GM19328 (cell line): ENCODE results near the gene GOLGA6C.
"Not testable (repeated sequence)": the region's sequence is repeated elsewhere in the genome, so short reads cannot be mapped to it uniquely, and the experiment has no call there.

Experiments
- ATAC-seq: cut with Tn5 transposase; IDR thresholded peaks from one replicate; pipeline ENCODE4 v1.9.1; 2021; ENCODE audit warnings: mild to moderate bottlenecking, moderate library complexity; ENCODE audit not compliant: unreplicated experiment

Gene GOLGA6C, protein sequence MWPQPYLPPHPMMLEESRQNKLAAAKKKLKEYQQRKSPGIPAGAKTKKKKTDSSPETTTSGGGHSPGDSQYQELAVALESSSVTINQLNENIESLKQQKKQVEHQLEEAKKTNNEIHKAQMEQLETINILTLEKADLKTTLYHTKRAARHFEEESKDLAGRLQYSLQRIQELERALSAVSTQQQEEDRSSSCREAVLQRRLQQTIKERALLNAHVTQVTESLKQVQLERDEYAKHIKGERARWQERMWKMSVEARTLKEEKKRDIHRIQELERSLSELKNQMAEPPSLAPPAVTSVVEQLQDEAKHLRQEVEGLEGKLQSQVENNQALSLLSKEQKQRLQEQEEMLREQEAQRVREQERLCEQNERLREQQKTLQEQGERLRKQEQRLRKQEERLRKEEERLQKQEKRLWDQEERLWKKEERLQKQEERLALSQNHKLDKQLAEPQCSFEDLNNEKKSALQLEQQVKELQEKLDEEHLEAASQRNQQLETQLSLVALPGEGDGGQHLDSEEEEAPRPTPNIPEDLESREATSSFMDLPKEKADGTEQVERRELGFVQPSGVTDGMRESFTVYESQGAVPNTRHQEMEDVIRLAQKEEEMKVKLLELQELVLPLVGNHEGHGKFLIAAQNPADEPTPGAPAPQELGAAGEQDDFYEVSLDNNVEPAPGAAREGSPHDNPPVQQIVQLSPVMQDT

DNA sequence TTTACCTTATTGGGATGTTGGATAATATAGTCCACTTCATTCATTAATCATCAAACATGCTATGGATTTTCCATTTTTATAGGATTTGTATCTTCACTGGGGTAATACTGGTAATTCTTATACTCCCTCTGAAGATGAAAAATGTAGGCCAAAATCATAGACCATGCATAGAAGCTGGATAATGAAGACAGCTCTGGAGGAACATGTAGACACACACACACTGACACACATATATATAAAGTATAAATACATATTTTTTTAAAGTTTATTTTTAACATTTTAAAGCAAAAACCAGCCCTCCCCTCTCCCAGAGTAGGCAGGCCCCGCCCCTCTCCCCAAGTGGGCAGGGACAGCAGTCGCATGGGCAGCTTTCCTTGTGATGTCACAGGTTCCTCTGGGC is at the start of gene GOLGA6C:
Gene GOLGA6C, plus strand, starts transcription at position 301 of the 400 bp plus-strand sequence. CDS start 265 bp downstream, outside the sequence.
- not testable (repeated sequence) for ATAC-seq

DNA sequence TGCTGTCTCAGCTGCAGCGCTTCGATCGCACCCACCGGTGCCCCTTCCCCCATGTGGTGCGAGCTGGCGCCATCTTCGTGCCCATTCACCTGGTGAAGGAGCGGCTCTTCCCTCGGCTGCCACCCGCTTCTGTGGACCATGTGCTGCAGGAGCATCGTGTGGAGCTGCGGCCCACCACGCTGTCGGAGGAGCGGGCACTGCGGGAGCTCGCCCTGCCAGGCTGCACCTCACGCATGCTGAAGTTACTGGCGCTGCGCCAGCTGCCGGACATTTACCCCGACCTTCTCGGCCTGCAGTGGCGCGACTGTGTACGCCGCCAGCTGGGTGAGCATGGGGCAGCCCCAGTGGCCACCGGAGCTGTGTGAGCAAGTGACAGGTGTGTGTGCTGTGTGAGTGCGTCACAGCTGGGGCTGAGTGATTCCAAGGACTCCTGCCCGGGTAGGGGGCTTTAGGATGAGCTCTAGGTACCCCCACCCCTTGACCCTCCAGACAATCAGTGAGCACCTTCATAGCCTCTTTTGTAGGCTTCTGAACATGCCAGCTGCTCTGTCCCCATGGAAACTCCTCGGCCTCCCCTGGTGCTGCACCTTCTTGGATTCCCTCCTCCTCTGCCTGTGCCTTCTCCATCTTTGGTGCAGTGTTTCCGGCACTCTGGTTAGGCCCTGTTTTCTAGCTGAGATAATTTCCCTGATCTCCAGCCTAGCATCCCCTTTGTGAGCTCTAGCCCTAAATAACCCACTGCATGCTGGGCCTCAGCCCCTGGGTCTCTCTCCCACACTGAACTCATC is 49.4 kb upstream of the GOLGA6C start:
- ATAC-seq = no peak

DNA sequence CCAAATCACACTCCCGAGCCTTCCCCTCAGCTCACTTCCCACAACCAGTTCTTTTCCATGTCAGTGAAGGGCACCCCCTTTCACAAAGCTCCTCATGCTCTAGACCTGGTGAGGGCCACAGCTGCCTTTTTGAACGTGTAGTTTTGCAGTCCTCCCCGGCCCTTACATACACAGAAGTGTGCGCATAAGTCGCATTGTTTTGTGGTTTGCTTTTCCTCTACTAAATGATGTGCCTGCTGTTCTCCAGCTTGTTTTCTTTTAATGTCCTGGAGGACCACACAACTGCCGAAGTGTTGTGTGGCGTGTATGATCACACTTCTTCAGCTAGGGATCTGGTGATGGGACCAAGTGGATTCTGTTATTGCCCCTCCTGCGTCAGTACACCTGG is 48.9 kb upstream of the GOLGA6C start:
- no peak for ATAC-seq

DNA sequence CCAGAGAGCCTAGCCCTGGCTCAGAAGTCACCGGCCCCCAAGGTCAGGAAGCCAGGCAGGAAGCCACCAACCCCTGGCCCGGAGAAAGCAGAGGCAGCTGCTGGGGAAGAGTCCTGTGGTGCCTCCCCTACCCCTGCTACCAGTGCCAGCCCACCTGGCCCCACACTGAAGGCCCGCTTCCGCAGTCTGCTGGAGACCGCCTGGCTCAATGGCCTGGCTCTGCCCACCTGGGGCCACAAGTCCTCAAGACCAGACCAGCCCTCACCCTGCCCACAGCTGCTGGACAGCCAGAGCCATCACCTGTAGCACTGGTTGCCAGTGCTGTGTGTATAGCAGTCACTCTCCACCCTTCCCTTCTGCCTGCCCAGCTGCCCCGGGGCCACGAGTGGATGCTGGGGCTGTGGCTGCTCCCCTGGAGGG is 47.3 kb upstream of the GOLGA6C start:
- no peak for ATAC-seq

DNA sequence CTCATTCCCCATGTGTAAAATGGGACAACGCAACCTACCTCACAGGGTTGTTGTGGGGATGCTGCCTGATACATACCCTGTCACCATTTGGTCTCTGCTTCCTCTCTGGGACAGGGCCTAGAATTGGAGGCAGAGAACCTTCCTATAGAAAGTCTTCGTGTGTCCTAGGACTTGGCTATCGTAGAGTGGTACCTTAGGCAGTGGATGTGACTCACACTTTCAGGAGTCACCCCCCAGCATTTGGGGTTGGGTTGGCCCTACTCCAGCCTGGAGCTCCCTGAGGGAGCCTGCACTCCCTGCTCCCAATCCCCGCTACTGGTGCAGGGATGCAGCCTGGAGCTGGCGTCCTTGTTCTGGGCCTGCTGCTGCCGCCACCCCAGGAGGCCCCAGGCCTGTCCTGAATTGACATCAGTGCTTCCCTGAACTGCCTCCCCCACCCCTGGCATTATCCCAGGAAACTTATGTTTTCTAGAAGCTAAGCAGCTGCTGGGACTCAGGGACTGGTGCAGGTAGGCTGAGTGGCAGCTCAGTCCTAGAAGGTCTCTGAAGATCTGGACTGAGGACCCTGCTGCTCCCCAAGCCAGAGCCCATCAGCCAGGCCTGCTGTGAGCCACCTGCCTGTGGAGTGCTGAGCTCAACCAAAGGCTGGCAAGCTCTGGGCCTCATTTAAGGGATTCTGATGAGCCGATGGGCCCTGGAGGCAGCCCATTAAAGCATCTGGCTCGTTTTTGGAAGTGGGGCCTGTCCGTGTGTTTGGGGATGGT is 46.5 kb upstream of the GOLGA6C start:
- no peak for ATAC-seq

DNA sequence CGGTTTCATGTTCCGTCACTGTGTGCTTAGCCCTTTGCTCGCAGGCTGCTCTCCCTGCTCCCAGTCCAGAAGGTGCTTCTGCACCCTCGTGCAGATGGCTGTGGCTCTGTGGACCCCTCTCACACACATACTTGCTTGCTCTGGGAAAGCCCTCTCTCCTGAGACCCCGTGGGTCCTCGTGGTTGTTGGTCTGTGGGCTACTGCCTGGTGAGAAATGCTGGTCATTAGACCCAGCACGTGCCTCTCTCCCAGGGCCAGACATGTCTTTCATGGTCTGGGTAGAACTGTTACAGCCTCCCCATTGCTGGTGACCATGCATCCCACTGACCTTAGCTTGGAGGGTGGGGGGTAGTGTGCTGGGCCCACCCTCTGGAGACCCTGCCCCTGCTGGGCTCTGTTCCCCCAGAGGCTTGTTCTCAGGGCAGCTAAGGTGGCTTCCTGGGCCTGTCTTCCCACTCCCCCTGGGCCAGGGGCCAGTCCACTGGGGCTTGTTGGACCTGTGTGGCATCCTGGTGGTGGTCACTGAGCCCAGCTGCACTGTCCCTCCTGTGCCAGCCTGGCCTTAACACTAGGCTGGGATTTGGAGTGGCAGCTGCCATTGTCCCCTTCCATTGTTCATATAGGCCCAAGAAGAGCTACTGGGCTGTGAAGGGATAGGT is 45.8 kb upstream of the GOLGA6C start:
- no peak for ATAC-seq

DNA sequence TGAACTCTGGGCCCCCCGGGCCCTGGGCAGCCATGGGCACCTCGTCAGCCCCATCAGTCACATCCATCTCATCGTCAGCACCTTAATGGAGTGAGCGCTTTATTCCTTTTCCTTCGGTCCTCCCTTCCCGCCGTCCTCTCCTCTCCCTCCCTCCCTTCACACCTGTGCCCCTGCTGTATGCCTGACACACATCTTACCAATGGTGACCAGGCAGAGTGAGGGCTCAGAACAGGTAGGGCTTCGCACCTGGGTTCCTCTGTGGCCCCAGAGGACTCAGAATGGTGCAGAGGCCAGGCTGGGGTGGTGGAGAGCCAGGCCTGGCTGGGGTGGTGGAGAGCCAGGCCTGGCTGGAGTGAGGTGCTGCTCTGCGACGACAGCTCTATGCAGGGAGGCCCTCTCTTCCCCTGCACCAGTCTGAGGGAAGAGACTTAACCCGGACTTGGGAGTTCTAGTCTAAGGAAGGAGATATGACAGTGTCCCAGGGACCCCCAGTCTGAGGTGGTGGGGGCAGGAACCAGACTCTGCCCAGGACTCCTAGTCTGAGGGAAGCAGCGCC is 44.8 kb upstream of the GOLGA6C start:
- no peak for ATAC-seq

DNA sequence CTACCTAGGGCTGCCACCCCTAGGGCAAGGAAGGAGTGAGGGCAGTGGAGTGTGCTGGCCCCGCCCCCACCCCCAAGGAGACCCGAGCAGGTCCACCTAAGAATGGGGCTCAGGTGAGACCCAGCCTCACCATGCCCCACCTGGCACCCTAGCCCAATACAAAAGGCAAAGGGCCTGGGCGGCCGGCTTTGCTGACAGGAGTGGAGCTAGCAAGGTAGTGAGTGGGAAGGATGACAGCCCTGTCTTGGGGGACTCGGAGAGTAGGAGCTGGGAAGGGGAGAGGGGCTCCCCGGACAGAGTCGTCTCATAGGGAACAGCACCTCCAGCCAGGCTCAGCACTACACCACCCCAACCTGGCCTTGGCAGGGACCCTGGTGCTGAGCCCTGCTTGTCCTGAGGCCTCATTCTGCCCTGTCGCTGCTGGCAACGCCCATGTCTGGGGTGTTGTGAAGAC is 44.3 kb upstream of the GOLGA6C start:
- no peak for ATAC-seq

DNA sequence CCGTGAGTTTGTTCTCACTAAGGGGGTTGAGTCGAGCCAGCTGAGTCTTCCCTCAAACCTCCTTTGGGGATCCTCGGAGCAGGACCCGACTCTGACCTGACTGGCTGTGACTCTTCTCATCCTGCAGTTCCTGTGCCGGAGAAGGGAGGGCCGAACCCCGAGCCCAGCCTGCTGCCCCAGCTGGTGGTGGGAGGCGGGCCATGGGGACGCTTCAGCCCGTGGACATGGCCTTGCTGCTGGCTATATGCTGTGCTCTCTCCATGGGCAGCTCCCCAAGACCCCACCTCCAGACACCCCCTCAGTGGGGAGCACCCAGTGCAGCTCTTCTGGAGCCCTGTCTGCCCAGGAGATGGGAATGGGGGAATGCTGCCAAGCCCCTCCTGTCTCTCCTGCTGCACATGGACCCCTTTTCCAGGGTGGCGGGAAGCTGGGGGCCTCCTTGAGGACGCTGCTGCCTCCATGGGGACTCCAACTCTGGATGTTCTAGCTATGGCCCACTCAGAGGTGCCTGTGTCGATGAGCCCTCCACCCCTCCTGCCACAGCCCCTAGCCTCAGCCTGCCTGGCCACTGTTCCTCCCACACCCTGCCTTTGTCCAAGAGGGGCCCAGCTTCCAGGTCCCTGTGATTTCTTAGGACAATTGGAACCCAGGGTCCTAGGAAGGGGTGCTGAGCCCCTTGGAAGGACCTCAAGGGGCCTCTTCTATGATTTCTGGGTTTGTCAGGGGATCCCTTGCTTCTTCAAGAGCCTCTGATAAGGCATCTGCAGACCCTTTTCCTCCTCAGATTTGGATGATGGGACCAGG is 43.6 kb upstream of the GOLGA6C start:
- no peak for ATAC-seq

DNA sequence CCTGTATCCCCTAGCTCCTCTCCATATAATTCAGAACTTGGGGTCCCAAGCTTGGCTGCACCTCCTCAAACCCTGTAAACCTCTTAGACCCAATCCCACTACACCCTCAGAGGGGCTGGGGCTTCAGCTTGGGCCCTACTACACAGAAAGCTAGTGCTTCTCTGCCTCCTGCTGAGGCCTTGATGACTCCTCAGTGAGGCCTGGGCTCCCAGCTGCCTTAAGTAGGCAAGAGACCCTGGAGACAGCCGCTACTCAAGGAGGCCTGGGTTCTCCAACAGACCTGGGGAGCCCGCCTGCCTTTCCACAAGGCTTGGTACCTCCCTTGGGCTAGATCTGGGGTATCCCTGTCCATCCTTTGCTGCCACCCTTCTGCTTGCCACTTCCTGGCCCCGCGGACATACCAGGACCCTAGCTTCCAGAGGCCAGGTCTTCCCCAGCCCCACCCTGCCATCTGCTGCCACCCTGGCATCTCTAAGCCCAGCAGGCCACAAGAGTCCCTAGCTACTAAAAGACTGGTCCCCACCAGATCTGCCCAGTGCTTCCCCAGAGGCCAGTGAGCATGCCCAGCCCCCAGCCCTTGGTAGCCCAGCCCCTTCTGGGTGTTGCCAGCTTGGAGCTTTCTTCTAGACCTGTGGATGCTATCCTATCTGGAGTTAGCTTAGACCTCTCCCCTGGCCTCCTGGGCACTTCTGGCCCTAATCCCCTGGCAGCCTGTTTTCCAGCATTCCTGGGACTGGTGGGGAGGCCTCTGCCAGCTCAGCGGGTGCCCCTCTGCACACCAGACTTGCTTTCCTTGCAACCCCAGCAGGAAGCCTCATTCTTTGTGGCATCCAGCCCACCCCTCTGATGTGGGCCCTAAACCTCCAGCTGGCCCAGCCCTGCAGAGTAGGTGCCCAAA is 42.8 kb upstream of the GOLGA6C start:
- ATAC-seq = no peak

DNA sequence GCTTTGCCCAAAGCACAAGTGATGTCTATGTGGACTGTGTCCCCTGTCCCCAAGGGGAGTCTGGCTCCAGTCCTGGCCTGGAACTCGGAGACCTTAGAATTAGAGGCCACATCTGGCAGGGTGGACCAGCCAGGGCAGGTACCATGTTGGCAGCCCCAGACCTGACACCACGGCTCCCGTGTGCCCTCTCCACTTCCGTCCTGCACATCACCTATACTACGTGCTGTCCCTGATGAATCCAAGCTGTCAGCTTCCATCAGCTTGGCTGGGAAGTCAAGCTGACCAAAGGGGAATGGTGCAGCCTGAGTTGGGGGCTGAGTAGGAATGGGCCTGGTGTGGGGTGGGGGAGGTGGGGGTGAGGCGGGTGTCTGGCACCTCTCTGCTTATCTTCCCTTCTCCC is 41.1 kb upstream of the GOLGA6C start:
- no peak for ATAC-seq

DNA sequence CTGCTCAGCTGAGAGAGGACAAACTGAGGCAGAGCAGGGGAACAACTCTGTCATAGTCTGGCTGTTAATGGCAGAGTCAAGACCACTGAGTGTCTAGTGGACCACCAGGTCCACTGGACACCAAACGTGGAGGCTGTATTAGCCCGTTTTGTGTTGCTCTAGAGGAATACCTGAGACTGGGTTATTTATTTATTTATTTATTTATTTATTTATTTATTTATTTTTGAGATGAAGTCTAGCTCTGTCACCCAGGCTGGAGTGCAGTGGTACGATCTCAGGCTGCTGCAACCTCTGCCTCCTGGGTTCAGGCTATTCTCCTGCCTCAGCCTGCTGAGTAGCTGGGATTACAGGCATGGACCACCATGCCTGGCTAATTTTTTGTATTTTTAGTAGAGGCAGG is 40.6 kb upstream of the GOLGA6C start:
- ATAC-seq = not testable (repeated sequence)

DNA sequence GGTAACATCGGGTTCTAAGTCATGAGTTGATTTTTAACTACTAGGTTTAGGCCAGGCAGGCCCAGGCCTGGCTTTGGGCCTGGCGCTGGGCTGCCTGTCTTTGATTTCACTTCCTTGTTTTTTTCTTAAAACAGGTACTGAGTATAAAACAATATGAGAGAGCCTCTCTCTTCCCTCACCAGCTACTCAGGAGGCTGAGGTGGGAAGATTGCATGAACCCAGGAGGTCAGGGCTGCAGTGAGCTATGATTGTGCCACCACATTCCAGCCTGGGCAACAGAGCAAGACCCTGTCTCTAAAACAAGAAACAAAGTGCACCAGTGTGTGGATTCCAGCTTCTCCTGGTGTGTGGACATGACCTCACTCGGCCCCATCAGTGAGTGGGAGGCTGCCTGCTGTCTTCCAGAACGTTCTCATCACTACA is 38.6 kb upstream of the GOLGA6C start:
- not testable (repeated sequence) for ATAC-seq

DNA sequence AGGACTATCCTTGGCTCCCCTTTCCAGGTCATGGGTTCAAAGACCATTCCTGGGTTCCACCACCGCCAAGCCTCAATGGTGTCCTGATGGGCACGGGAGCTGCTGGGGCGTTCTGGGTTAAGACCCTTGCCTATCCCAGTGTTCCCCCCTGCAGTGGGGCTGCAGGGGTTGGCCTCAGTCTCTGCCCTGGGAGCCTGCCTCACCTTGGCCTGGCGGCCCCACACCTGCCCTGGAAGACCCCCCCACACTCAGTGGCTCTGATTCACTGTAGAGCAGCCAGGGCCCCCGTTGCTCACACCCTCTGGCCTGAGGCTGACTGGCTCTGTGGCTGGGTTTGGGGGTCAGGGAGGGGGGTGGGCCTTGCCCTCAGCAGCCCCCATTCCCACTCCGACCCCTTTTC is 34.4 kb upstream of the GOLGA6C start:
- no peak for ATAC-seq

DNA sequence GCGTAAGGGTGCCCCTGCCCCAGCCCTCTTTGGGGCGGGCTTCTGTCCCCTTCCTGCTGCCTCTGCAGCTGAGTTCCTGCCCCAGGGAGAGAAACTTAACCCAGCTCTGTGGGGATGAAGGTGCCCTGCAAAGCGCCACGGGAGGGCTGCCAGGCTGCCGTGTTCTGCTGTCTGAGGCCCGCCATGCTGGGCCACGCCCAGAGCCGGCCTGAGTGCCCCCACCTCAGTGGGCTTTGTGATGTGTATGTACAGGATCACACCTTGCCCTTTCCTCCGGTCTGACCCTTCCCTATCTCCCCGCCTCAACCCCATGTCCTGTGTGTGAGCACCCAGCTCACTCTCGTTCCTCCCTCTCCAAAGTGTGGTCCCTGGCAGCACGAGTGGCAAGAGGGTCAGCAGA is 33.9 kb upstream of the GOLGA6C start:
- ATAC-seq = no peak

DNA sequence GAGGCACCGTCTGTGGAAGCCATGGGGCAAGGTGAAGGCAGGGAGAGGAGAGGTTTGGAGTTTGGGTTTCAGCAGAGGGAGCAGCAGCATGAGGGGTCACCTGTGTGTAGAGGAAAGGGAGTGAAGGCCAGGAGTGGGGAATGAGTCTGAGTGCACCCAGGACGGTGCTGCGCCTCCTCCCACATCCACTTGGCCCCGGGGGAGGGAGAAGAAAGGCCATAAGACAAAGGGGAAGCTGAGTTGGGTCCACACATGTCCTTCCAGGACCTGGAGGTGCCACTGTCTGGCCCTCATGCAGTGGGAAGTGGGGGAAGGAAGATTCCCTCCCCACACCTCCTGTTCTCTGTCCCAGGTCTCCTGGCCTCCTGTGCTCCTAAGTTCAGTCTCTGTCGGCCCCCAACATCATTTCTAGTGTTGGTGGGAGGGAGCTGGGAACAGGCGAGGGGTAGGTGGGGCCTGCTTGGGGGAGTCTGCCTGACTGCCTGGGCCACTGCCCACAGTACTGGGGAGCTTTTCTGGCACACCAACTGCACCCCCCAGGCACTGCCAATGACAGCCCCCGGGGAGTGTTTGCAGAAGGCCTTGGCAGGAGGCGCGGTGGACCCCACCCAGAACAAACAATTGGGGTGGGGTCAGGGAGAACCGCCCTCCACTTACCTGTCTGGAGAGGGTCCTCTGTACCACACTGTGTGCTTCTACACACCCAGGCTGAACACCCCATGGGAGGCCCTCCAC is 32.9 kb upstream of the GOLGA6C start:
- ATAC-seq = not testable (repeated sequence)
